Natural killer cell (primary cell): ENCODE measurements around the gene MARCHF3. TPM values are rescaled to one million over a fixed set of nuclear protein-coding genes. Genes with fewer than 3 reads are reported as not detected.

Experiments used
- ATAC-seq, 3 donors: fragments of 150-1000 bp in 2 of 3; fragments of 200-7000 bp in 1 of 3; cut with Tn5 transposase; 1 replicate in 1 of 3; 2 replicates in 2 of 3; pipeline ENCODE4 v1.10.0; 2021; ENCODE audit warnings: mild to moderate bottlenecking in 2 of 3, moderate library complexity in 2 of 3
- DNase-seq, 2 donors: peaks; one replicate each; pipeline versions ENCODE4 v3.0.0 to v3.0.0-alpha.2; 2013 to 2021; ENCODE audit warnings: mixed read lengths in 1 of 2
- H3K27ac ChIP-seq: one replicate; pipeline ENCODE4 v1.5.1; 2013; ENCODE audit warnings: mild to moderate bottlenecking, low read length
- H3K27me3 ChIP-seq: one replicate; pipeline ENCODE4 v1.6.1; 2013; ENCODE audit warnings: low read length; ENCODE audit not compliant: control insufficient read depth, insufficient read depth
- H3K36me3 ChIP-seq: one replicate; pipeline ENCODE4 v1.6.1; 2013; ENCODE audit warnings: low read length; ENCODE audit not compliant: control insufficient read depth, insufficient read depth
- H3K4me1 ChIP-seq: one replicate; pipeline ENCODE4 v1.6.1; 2013; ENCODE audit warnings: low read length; ENCODE audit not compliant: control insufficient read depth, insufficient read depth
- H3K4me3 ChIP-seq: one replicate; pipeline ENCODE4 v1.5.1; 2013; ENCODE audit warnings: low read length
- H3K9me3 ChIP-seq: one replicate; pipeline ENCODE4 v1.6.1; 2013; ENCODE audit warnings: low read length; ENCODE audit not compliant: control insufficient read depth, insufficient read depth
- H3K27ac Mint-ChIP-seq, 2 donors: one replicate each; pipeline ENCODE4 v1.8.0; 2022; ENCODE audit warnings: mild to moderate bottlenecking in 2 of 2, mixed read lengths in 2 of 2, moderate library complexity in 1 of 2
- H3K27me3 Mint-ChIP-seq, 2 donors: one replicate each; pipeline ENCODE4 v1.8.0; 2022; ENCODE audit warnings: low read depth in 2 of 2, mixed read lengths in 2 of 2
- H3K36me3 Mint-ChIP-seq: one replicate; pipeline ENCODE4 v1.8.0; 2022; ENCODE audit warnings: mixed read lengths
- H3K4me1 Mint-ChIP-seq, 2 donors: one replicate each; pipeline ENCODE4 v1.8.0; 2022; ENCODE audit warnings: mixed read lengths in 2 of 2
- H3K4me3 Mint-ChIP-seq: one replicate; pipeline ENCODE4 v1.8.0; 2022; ENCODE audit warnings: mild to moderate bottlenecking, moderate library complexity, mixed read lengths
- H3K9me3 Mint-ChIP-seq, 2 donors: one replicate each; pipeline ENCODE4 v1.8.0; 2022; ENCODE audit warnings: mixed read lengths in 2 of 2
- WGBS: methylation state at CpG from one replicate; pipeline ENCODE4 v1.1.7; 2013; ENCODE audit warnings: missing lambda C conversion rate; ENCODE audit not compliant: insufficient coverage; 5-methylcytosine and 5-hydroxymethylcytosine counted together
- intact Hi-C: fragments of 100-400 bp; cut with micrococcal nuclease; formaldehyde crosslinking; loops from one replicate; pipeline ENCODE4 v1.14.2; 2022
- total RNA-seq, 4 donors: library from RNA; stranded (reverse); fragments of 120-200 nt in 1 of 4; gene quantifications; one replicate each; pipeline versions ENCODE4 v1.2.3 to v1.2.4, GENCODE V29; 2013 to 2022
- TF ChIP-seq, protein P1 (sequence below): fragments of 200-600 bp; IDR thresholded peaks from one replicate; pipeline ENCODE4 v1.8.0; 2022; ENCODE audit warnings: antibody characterized with exemption

The MARCHF3 gene
- total RNA-seq, 3 donors from 2014 or later (not counting 1 experiment from before 2014, with no cell fraction given) = 6.8 to 11.2 (median 8.9) TPM

DNA sequence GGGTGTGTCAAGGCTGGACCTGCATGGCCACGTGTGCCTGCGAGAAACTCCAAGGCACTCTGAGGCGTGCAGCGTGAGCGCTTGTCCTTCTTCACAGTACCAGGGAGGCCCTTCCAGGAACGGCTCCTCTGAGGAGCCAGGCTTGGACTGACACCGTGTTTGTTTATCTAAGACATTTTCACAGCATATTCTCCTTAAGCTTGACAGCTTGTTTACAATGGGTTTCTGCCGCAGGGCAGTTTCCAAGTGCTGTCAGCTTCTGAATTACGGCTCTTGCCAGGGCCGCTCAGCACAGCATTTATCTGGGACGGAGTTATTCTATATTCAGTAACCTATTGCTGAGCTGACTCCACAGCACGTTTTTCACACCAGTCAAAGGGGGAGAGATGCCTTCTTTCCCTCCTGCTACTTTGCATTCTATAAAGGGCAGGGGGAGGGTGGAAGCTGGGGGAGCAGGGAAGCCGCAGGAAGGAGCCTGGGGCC is 155.0 kb downstream of the MARCHF3 start:
- Mint-ChIP-seq H3K36me3 (no peaks in the 10 kb centered on the region), H3K27ac (no peak overlapping the region), H3K9me3 (no peaks in the 10 kb centered on the region), H3K27me3 (no peaks in the 10 kb centered on the region), H3K4me1 (no peaks in the 10 kb centered on the region), H3K4me3 (no peak overlapping the region)
- Histone ChIP-seq H3K27ac (no peak overlapping the region), H3K36me3 (no peaks in the 10 kb centered on the region), H3K4me1 (no peaks in the 10 kb centered on the region), H3K9me3 (no peaks in the 10 kb centered on the region), H3K27me3 (no peaks in the 10 kb centered on the region), H3K4me3 (no peak overlapping the region)
- DNase-seq = no peak
- intact Hi-C loops = no loop called here
- TF ChIP-seq, protein P1, sequence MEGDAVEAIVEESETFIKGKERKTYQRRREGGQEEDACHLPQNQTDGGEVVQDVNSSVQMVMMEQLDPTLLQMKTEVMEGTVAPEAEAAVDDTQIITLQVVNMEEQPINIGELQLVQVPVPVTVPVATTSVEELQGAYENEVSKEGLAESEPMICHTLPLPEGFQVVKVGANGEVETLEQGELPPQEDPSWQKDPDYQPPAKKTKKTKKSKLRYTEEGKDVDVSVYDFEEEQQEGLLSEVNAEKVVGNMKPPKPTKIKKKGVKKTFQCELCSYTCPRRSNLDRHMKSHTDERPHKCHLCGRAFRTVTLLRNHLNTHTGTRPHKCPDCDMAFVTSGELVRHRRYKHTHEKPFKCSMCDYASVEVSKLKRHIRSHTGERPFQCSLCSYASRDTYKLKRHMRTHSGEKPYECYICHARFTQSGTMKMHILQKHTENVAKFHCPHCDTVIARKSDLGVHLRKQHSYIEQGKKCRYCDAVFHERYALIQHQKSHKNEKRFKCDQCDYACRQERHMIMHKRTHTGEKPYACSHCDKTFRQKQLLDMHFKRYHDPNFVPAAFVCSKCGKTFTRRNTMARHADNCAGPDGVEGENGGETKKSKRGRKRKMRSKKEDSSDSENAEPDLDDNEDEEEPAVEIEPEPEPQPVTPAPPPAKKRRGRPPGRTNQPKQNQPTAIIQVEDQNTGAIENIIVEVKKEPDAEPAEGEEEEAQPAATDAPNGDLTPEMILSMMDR = no peak
- no peak for ATAC-seq
- 85% methylated on average over 12 of the region's 13 CpGs for WGBS

DNA sequence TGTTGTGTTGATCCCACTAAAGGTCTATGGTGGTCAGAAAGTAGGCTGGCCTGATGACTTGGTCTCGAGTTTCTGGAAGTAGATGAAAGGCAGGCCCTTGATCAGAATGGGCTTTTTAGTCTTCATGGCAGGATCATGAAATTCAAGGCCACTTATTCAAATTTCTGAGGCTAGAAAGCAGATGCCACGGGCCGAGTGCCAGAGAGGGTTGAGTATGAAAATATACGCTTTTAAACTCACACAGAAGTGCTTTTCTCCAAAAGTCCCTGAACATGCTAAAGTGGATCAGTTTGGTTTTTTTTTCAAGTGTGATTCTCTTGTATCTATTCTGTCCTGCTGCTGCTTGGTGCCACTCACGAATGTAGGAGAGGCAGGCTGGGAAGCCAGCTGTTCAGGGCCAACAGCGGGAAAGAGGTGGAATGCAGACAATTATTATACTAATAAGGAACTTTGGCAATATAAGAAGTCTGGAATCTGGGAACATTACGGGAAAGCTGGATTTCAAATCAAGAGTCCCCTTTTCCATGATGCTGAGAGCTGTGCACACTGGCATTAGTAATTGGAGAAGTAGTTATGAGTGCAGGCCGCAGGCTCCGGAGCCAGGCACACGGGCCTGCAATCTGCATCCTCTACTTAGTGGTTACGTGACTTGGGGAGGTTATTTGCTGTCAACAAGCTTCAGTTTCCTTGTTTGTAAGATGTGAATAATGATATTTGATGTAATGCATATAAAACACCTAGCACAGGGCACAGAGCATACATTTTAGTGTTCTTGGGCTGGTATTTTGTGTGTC is 157.6 kb downstream of the MARCHF3 start:
- no peaks in the 10 kb centered on the region for H3K36me3 Mint-ChIP-seq
- intact Hi-C loops = no loop called here
- WGBS = 94% methylated on average over 11 of the region's 11 CpGs
- TF ChIP-seq, protein P1 = no peak
- Histone ChIP-seq H3K36me3 (no peaks in the 10 kb centered on the region), H3K27ac (no peak overlapping the region), H3K27me3 (no peaks in the 10 kb centered on the region), H3K4me3 (no peak overlapping the region), H3K4me1 (no peaks in the 10 kb centered on the region), H3K9me3 (no peaks in the 10 kb centered on the region)
- ATAC-seq = no peak
- H3K4me1 Mint-ChIP-seq = peaks cover 11 to 12% of the 10 kb centered on the region in 2 donors
- no peak overlapping the region for H3K4me3 Mint-ChIP-seq
- no peaks in the 10 kb centered on the region for H3K9me3 Mint-ChIP-seq
- no peaks in the 10 kb centered on the region for H3K27me3 Mint-ChIP-seq
- H3K27ac Mint-ChIP-seq = no peak overlapping the region
- DNase-seq = no peak

DNA sequence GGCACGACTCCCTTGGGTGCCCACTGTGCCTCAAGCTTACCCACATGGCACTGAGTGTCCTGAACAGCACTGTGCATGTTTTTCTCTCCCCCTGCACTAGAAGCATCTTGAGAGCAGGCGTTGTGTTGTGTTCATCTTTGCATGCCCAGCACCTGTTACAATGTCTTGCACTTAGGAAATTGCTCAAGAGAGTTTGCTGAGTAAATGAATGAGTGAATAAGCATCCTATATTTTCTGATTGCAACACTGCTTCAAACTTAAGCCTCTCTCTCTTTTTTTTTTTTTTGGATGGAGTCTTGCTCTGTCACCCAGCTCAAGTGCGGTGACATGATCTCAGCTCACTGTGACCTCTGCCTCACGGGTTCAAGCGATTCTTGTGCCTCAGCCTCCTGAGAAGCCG is 158.9 kb downstream of the MARCHF3 start:
- peaks cover 11 to 12% of the 10 kb centered on the region in 2 donors for H3K4me1 Mint-ChIP-seq
- Histone ChIP-seq H3K9me3 (no peaks in the 10 kb centered on the region), H3K4me3 (no peak overlapping the region), H3K4me1 (no peaks in the 10 kb centered on the region), H3K27ac (no peak overlapping the region), H3K27me3 (no peaks in the 10 kb centered on the region), H3K36me3 (no peaks in the 10 kb centered on the region)
- H3K27me3 Mint-ChIP-seq = no peaks in the 10 kb centered on the region
- H3K9me3 Mint-ChIP-seq = no peaks in the 10 kb centered on the region
- WGBS = 96% methylated on average over 5 of the region's 6 CpGs
- intact Hi-C loops = no loop called here
- TF ChIP-seq, protein P1 = no peak
- no peak overlapping the region for H3K4me3 Mint-ChIP-seq
- DNase-seq (no peak), ATAC-seq (no peak)
- H3K36me3 Mint-ChIP-seq = no peaks in the 10 kb centered on the region
- H3K27ac Mint-ChIP-seq = no peak overlapping the region
